CD4-positive, alpha-beta T cell (primary cell): Measurements from ENCODE around the gene DCLRE1C. TPM values are rescaled to one million over a fixed set of nuclear protein-coding genes. Genes with fewer than 3 reads are reported as not detected.

Experiments used
- ATAC-seq: fragments of 200-7000 bp; cut with Tn5 transposase; one replicate; pipeline ENCODE4 v1.10.0; 2022; ENCODE audit warnings: mild to moderate bottlenecking; ENCODE audit not compliant: poor library complexity
- CTCF ChIA-PET: fragments of 350-600 bp; sonication (Branson Sonifier 250); formaldehyde crosslinking; loops from one replicate; lab custom pipeline; 2021; ENCODE audit warnings: antibody characterized with exemption, inconsistent platforms; lab: Charles Lee
- POLR2A ChIA-PET: fragments of 350-600 bp; sonication (Branson Sonifier 250); formaldehyde crosslinking; loops from one replicate; lab custom pipeline; 2021; ENCODE audit warnings: antibody characterized with exemption, inconsistent platforms; lab: Charles Lee
- DNase-seq, 14 experiments: peaks; one replicate each; pipeline ENCODE4 v3.0.0-alpha.2; 2013 to 2020; ENCODE audit warnings: mixed read lengths in 2 of 14
- H3K27ac ChIP-seq, 2 donors: one replicate each; pipeline versions ENCODE4 v1.5.1 to v1.7.0; 2013; ENCODE audit warnings: low read length in 2 of 2, low read depth in 1 of 2, mild to moderate bottlenecking in 1 of 2
- H3K27me3 ChIP-seq, 2 experiments: 1 replicate in 1 of 2; 2 replicates in 1 of 2; pipeline versions ENCODE4 v1.6.1 to v1.7.0; 2013; ENCODE audit warnings: low read length in 2 of 2, control low read depth in 1 of 2, mild to moderate bottlenecking in 1 of 2, moderate library complexity in 1 of 2; ENCODE audit not compliant: insufficient read depth in 2 of 2, control insufficient read depth in 1 of 2
- H3K36me3 ChIP-seq: one replicate; pipeline ENCODE4 v1.6.1; 2013; ENCODE audit warnings: low read length, control low read depth; ENCODE audit not compliant: insufficient read depth
- H3K4me1 ChIP-seq: one replicate; pipeline ENCODE4 v1.6.1; 2013; ENCODE audit warnings: low read length, control low read depth; ENCODE audit not compliant: insufficient read depth
- H3K4me3 ChIP-seq: one replicate; pipeline ENCODE4 v1.5.1; 2013; ENCODE audit warnings: mild to moderate bottlenecking, low read length, moderate library complexity
- H3K9me3 ChIP-seq, 2 experiments: 1 replicate in 1 of 2; 2 replicates in 1 of 2; pipeline versions ENCODE4 v1.6.1 to v1.7.0; 2013; ENCODE audit warnings: low read length in 2 of 2, mild to moderate bottlenecking in 2 of 2, control low read depth in 1 of 2, moderate library complexity in 1 of 2; ENCODE audit not compliant: control insufficient read depth in 1 of 2, insufficient read depth in 1 of 2
- H3K27ac Mint-ChIP-seq: one replicate; pipeline ENCODE4 v1.8.0; 2020; ENCODE audit warnings: mixed read lengths
- H3K27me3 Mint-ChIP-seq: one replicate; pipeline ENCODE4 v1.8.0; 2021; ENCODE audit warnings: mixed read lengths
- H3K36me3 Mint-ChIP-seq: one replicate; pipeline ENCODE4 v1.8.0; 2021; ENCODE audit warnings: low read depth, mixed read lengths
- H3K4me1 Mint-ChIP-seq: one replicate; pipeline ENCODE4 v1.8.0; 2021; ENCODE audit warnings: low read depth, mixed read lengths
- H3K4me3 Mint-ChIP-seq: one replicate; pipeline ENCODE4 v1.8.0; 2020; ENCODE audit warnings: mild to moderate bottlenecking, mixed read lengths
- H3K9me3 Mint-ChIP-seq: one replicate; pipeline ENCODE4 v1.8.0; 2020; ENCODE audit warnings: mixed read lengths
- intact Hi-C, 2 experiments: fragments of 100-400 bp; cut with DNase I in 1 of 2; cut with micrococcal nuclease in 1 of 2; formaldehyde crosslinking; loops; one replicate each; pipeline versions ENCODE4 v1.15.1 to v1.9.0; 2023 to 2025; cut with DNase I, micrococcal nuclease
- total RNA-seq, 174 experiments: library from RNA in 2 of 174; stranded (reverse) in 2 of 174; gene quantifications; one replicate each; pipeline ENCODE4 v1.2.3 and lab custom pipeline; 2021 to 2026
- TF ChIP-seq, protein P1 (sequence below): fragments of 200-600 bp; IDR thresholded peaks from one replicate; pipeline ENCODE4 v1.8.0; 2022; ENCODE audit warnings: antibody characterized with exemption, mild to moderate bottlenecking

Gene DCLRE1C
- total RNA-seq, 2 experiments from 2014 or later, result 11.0 to 15.4 TPM

DNA sequence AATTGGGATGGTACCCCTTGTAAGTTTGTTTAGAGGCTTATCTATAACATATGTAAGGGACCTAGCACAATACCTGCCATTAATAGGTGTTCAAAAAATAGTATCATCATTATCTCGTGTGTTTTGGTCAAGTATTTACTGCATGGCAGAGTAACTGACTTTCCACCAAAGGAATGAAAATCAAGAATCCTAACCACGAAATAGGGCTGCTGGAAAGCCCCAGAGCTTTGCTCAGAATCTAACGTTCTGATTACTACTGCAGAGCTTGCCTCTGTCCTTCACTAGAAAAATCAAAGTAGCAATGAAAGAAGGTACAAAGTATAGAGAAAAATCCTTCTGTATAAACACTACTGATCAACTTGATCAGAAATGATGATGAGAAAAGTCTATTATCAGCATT, 34.9 kb downstream of the DCLRE1C start:
- intact Hi-C loops, result no loop called here
- no peaks in the 10 kb centered on the region for H3K4me1 ChIP-seq
- Mint-ChIP-seq H3K27me3 (no peaks in the 10 kb centered on the region), H3K9me3 (peaks cover 5% of the 10 kb centered on the region), H3K4me1 (peaks cover 18% of the 10 kb centered on the region), H3K27ac (no peak overlapping the region), H3K36me3 (peaks cover 98% of the 10 kb centered on the region), H3K4me3 (no peak overlapping the region)
- ChIA-PET CTCF (no interaction called here), POLR2A (no interaction called here)
- ATAC-seq (no peak), DNase-seq (no peak)
- H3K9me3 ChIP-seq, result peaks cover 4 to 17% of the 10 kb centered on the region in 2 experiments
- TF ChIP-seq, protein P1, sequence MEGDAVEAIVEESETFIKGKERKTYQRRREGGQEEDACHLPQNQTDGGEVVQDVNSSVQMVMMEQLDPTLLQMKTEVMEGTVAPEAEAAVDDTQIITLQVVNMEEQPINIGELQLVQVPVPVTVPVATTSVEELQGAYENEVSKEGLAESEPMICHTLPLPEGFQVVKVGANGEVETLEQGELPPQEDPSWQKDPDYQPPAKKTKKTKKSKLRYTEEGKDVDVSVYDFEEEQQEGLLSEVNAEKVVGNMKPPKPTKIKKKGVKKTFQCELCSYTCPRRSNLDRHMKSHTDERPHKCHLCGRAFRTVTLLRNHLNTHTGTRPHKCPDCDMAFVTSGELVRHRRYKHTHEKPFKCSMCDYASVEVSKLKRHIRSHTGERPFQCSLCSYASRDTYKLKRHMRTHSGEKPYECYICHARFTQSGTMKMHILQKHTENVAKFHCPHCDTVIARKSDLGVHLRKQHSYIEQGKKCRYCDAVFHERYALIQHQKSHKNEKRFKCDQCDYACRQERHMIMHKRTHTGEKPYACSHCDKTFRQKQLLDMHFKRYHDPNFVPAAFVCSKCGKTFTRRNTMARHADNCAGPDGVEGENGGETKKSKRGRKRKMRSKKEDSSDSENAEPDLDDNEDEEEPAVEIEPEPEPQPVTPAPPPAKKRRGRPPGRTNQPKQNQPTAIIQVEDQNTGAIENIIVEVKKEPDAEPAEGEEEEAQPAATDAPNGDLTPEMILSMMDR, result no peak
- no peak overlapping the region for H3K27ac ChIP-seq
- no peaks in the 10 kb centered on the region for H3K27me3 ChIP-seq
- H3K4me3 ChIP-seq, result no peak overlapping the region
- peaks cover 88% of the 10 kb centered on the region for H3K36me3 ChIP-seq

DNA sequence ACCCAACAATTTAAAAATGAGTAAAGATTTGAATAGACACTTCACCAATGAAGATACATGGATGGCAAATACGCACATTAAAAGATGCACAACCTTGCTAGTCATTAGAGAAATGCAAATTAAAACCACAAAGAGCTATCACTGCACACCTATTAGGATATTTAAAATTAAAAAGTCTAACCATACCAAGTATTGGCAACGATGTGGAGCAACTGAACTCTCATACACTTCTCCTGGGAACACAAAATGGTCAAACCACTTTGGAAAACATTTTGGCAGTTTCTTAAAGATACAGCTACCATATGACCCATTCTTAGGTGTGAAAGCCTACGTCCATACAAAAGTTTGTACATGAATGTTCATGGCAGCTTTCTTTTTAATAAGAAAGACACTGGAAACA, 36.1 kb downstream of the DCLRE1C start:
- H3K36me3 Mint-ChIP-seq, result peaks cover 98% of the 10 kb centered on the region
- H3K9me3 ChIP-seq, result peaks cover 4 to 17% of the 10 kb centered on the region in 2 experiments
- POLR2A ChIA-PET, result no interaction called here
- no peak for ATAC-seq
- no peak overlapping the region for H3K4me3 Mint-ChIP-seq
- H3K9me3 Mint-ChIP-seq, result peaks cover 5% of the 10 kb centered on the region
- H3K27me3 ChIP-seq, result no peaks in the 10 kb centered on the region
- H3K27me3 Mint-ChIP-seq, result no peaks in the 10 kb centered on the region
- no peaks in the 10 kb centered on the region for H3K4me1 ChIP-seq
- H3K36me3 ChIP-seq, result peaks cover 88% of the 10 kb centered on the region
- H3K27ac ChIP-seq, result no peak overlapping the region
- no peak for DNase-seq
- intact Hi-C loops, result no loop called here
- H3K4me1 Mint-ChIP-seq, result peaks cover 19% of the 10 kb centered on the region
- CTCF ChIA-PET, result interaction anchor here (0.6 kb wide), 2 partner anchors 34 to 406 kb away, joined by 3 read pairs; no protein-coding TSS in a partner anchor
- H3K4me3 ChIP-seq, result no peak overlapping the region
- TF ChIP-seq, protein P1, result no peak
- no peak overlapping the region for H3K27ac Mint-ChIP-seq

DNA sequence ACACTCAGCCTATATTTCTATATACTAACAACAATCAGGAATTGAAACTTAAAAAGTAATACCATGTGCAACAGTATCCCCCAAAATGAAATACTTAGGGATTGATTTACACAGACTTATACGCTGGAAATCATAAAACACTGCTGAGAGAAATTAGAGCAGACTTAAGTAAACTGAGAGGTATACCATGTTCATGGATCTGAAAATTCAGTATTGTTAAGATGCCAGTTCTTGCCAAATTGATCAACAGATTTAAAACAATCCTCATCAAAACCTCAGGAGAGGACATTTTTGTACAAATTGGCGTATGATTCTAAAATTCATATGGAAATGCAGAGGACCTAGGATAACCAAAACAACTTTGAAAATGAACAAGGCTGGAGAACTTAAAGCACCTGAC, 37.3 kb downstream of the DCLRE1C start:
- no peak overlapping the region for H3K27ac ChIP-seq
- intact Hi-C loops, result no loop called here
- CTCF ChIA-PET, result no interaction called here
- DNase-seq, result no peak
- Mint-ChIP-seq H3K27me3 (no peaks in the 10 kb centered on the region), H3K27ac (peak overlapping the region; percentile 65), H3K4me1 (peaks cover 20% of the 10 kb centered on the region), H3K4me3 (no peak overlapping the region), H3K9me3 (peaks cover 5% of the 10 kb centered on the region), H3K36me3 (peaks cover 98% of the 10 kb centered on the region)
- H3K36me3 ChIP-seq, result peaks cover 86% of the 10 kb centered on the region
- no peaks in the 10 kb centered on the region for H3K4me1 ChIP-seq
- no peak overlapping the region for H3K4me3 ChIP-seq
- ATAC-seq, result no peak
- peaks cover 4 to 17% of the 10 kb centered on the region in 2 experiments for H3K9me3 ChIP-seq
- POLR2A ChIA-PET, result no interaction called here
- no peaks in the 10 kb centered on the region for H3K27me3 ChIP-seq
- TF ChIP-seq, protein P1, result no peak
